Measurements from ENCODE around the gene NUTM2G.
"Not testable (repeated sequence)": the region's sequence is repeated elsewhere in the genome, so short reads cannot be mapped to it uniquely, and the experiment has no call there.

The NUTM2G gene

GRCh38 chr9:96949346-96949745 lies 20.7 kb downstream of the NUTM2G start:
- DNase-seq: not testable (repeated sequence)

GRCh38 chr9:96950539-96950938 lies 21.9 kb downstream of the NUTM2G start:
- DNase-seq: not testable (repeated sequence)

- DNase-seq: not testable (repeated sequence)
Observed at GRCh38 chr9:96967591-96967990, 38.9 kb downstream of the NUTM2G start.

GRCh38 chr9:96972552-96972951 lies 43.9 kb downstream of the NUTM2G start:
- not testable (repeated sequence) for DNase-seq

GRCh38 chr9:96974037-96974436 lies 45.4 kb downstream of the NUTM2G start:
- DNase-seq: not testable (repeated sequence)

GRCh38 chr9:96983496-96984122 lies 55.0 kb downstream of the NUTM2G start:
- DNase-seq: not testable (repeated sequence)

GRCh38 chr9:96984139-96984538 lies 55.5 kb downstream of the NUTM2G start:
- DNase-seq: not testable (repeated sequence)

- DNase-seq: not testable (repeated sequence)
Observed at GRCh38 chr9:96984887-96985286, 56.2 kb downstream of the NUTM2G start.
